ENCODE data around the gene CRK.

CRK gene

GRCh38 chr17:1431631-1432104 lies 24.4 kb downstream of the CRK start:
- TF ChIP-seq TCF12 (IDR thresholded peaks at IDR 0.05; ENCODE audit: low read depth) (no peak), USF1 (IDR thresholded peaks at IDR 0.05) (no peak), EP300 (IDR thresholded peaks at IDR 0.05; ENCODE audit: borderline replicate concordance) (no peak), MAX (IDR thresholded peaks at IDR 0.05) (no peak), CREB1 (IDR thresholded peaks at IDR 0.05; ENCODE audit: low read depth) (no peak), NFIC (IDR thresholded peaks at IDR 0.05) (no peak), TAF1 (IDR thresholded peaks at IDR 0.05; ENCODE audit: low read depth) (no peak)

DNA sequence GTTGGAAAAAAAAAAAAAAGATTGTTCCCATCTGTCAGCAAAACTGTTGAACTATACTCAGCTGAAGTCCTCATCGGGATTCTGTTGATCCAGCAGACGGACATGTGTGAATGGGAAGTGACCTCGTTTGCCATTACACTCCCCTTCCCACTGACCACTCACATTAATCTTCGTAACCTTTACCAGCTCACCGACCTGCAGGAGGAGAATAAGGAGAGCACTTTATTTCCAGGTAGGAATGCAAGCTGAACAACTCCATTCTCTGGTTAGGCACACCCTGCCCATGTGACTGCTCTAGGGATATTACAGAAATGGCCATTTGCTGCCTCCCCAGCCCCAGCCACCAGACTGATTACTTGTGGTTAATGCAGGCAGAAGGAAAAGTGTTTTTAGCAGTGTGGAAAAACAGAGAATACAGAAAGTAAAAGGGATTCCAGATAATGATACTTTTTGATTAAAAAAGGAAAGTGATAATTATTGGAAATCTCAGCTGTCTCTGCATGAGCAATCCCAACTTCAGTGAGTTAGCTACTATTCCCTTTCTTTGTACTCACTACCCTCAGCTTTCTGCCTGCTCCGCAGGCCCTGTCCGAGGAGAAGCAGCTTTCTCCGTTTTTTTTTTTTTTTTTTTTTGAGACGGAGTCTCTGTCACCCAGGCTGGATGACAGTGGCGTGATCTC lies 32.4 kb downstream of the CRK start:
- TF ChIP-seq USF1 (IDR thresholded peaks at IDR 0.05) (peak; percentile 70), YY1 (IDR thresholded peaks at IDR 0.05; ENCODE audit: low read depth) (no peak)

- TF ChIP-seq USF1 (IDR thresholded peaks at IDR 0.05) (0 out of 2 replicates have a peak, but pooled peaks have one; percentile 12), TEAD4 (IDR thresholded peaks at IDR 0.05) (peak; percentile 72), TAF1 (IDR thresholded peaks at IDR 0.05; ENCODE audit: low read depth) (no peak), MAX (IDR thresholded peaks at IDR 0.05) (peak; percentile 50; the same call in 1 of the 2 replicates), RAD21 (IDR thresholded peaks at IDR 0.05; ENCODE audit: low read depth) (no peak), EP300 (IDR thresholded peaks at IDR 0.05; ENCODE audit: borderline replicate concordance) (peak; percentile 25; the same call in 1 of the 2 replicates), FOXM1 (IDR thresholded peaks at IDR 0.05; ENCODE audit: borderline replicate concordance, low read depth) (no peak), YY1 (IDR thresholded peaks at IDR 0.05; ENCODE audit: low read depth) (0 out of 2 replicates have a peak, but pooled peaks have one; percentile 16), ZBTB7A (IDR thresholded peaks at IDR 0.05; ENCODE audit: low read depth) (no peak)
Observed at GRCh38 chr17:1422885-1423284, 33.1 kb downstream of the CRK start.

- no peak for TF ChIP-seq TEAD4 (IDR thresholded peaks at IDR 0.05)
- TF ChIP-seq FOXM1 (IDR thresholded peaks at IDR 0.05; ENCODE audit: borderline replicate concordance, low read depth): no peak
- no peak for TF ChIP-seq TAF1 (IDR thresholded peaks at IDR 0.05; ENCODE audit: low read depth)
- TF ChIP-seq CREB1 (IDR thresholded peaks at IDR 0.05; ENCODE audit: low read depth): no peak
- TF ChIP-seq EGR1 (IDR thresholded peaks at IDR 0.05): no peak
- TF ChIP-seq MAX (IDR thresholded peaks at IDR 0.05): no peak
- no peak for TF ChIP-seq USF1 (IDR thresholded peaks at IDR 0.05)
- TF ChIP-seq ZBTB7A (IDR thresholded peaks at IDR 0.05; ENCODE audit: low read depth): no peak
- no peak for TF ChIP-seq REST (IDR thresholded peaks at IDR 0.05; ENCODE audit: low read depth)
- TF ChIP-seq YY1 (IDR thresholded peaks at IDR 0.05; ENCODE audit: low read depth): no peak
Observed at GRCh38 chr17:1421470-1421869, 34.6 kb downstream of the CRK start.

GRCh38 chr17:1420981-1421380 lies 35.1 kb downstream of the CRK start:
- TF ChIP-seq RAD21 (IDR thresholded peaks at IDR 0.05; ENCODE audit: low read depth): no peak
- no peak for TF ChIP-seq NFIC (IDR thresholded peaks at IDR 0.05)
- TF ChIP-seq TEAD4 (IDR thresholded peaks at IDR 0.05): no peak
- no peak for TF ChIP-seq EP300 (IDR thresholded peaks at IDR 0.05; ENCODE audit: borderline replicate concordance)
- TF ChIP-seq EGR1 (IDR thresholded peaks at IDR 0.05): no peak
- TF ChIP-seq MAX (IDR thresholded peaks at IDR 0.05): no peak
- no peak for TF ChIP-seq CREB1 (IDR thresholded peaks at IDR 0.05; ENCODE audit: low read depth)
- no peak for TF ChIP-seq TAF1 (IDR thresholded peaks at IDR 0.05; ENCODE audit: low read depth)
- TF ChIP-seq YY1 (IDR thresholded peaks at IDR 0.05; ENCODE audit: low read depth): no peak

- TF ChIP-seq TCF12 (IDR thresholded peaks at IDR 0.05; ENCODE audit: low read depth) (no peak), NFIC (IDR thresholded peaks at IDR 0.05) (no peak), YY1 (IDR thresholded peaks at IDR 0.05; ENCODE audit: low read depth) (no peak), TEAD4 (IDR thresholded peaks at IDR 0.05) (no peak), EGR1 (IDR thresholded peaks at IDR 0.05) (no peak)
Observed at GRCh38 chr17:1420163-1420562, 35.9 kb downstream of the CRK start.

DNA sequence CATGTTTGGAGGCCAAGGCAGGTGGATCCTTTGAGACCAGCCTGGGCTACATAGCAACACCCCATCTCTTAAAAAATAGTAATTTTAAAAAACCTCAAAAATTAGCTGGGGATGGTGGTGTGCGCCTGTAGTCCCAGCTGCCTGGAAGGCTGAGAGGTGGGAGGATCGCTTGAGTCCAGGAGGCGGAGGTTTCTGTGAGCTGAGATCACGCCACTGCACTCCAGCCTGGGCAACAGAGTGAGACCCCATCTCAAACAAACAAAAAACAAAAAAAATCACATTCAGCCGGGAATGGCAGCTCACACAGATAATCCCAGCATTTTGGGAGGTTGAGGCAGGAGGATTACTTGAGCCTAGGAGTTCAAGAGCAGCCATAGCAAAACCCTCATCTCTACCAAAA lies 39.6 kb downstream of the CRK start:
- TF ChIP-seq CEBPB (IDR thresholded peaks at IDR 0.05): no peak
- no peak for TF ChIP-seq EGR1 (IDR thresholded peaks at IDR 0.05)
- no peak for TF ChIP-seq ZBTB7A (IDR thresholded peaks at IDR 0.05; ENCODE audit: low read depth)
- no peak for TF ChIP-seq NFIC (IDR thresholded peaks at IDR 0.05)
- TF ChIP-seq CREB1 (IDR thresholded peaks at IDR 0.05; ENCODE audit: low read depth): no peak

Data from Ishikawa (cell line).